Measurements from ENCODE around the gene FBXL20. TPM values are rescaled to one million over a fixed set of nuclear protein-coding genes. Genes with fewer than 3 reads are reported as not detected.
"Not testable (repeated sequence)": the region's sequence is repeated elsewhere in the genome, so short reads cannot be mapped to it uniquely, and the experiment has no call there.

The FBXL20 gene
- 27.1 TPM for total RNA-seq

DNA sequence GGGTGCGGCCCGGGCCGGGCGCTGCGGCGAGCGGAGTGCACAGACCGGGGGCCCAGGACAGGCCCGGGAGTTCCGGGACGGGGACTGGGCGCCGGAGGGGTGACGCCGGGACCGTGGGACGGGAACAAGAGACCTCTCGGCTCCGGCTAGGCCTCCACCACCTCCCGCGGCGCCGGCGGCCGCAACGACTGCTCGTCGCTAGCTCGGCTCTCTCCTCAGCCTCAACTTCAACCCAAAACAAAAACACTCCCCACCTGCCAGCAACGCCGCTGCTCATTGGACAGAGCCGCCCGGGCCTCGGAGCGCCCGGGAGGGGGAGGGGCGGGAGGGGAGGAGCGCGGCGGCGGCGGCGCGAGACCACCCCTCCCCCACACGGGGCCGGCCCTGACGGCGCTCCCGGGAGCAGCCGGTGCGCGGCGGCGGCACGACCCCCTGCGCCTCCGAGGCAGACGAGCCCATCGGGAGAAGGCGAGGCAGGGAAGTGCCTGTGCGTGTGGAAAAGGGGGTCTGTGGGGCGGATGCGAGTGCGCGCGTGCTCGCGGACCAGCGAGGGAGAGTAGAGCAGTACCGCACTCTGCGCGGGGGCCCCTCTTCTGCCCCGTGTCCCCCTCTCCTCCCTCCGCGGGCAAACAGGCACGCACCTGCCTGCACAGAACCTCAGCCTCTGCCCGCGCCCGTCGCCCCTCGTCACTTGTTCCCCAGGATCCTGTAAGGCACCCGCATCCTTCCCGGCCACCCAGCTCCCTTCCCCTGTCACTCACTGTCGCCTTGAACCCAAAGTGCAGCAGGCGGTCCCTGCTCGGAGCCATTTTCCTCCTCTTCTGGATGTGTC, at the start of gene FBXL20:
FBXL20 (minus strand) TSS at position 215 of the 832 bp plus-strand sequence. CDS start 224 bp downstream, outside the sequence.
- peaks cover 0 to 6% of the 10 kb centered on the region in 2 donors for H3K36me3 ChIP-seq
- peak within 1 kb of the TSS; percentile 96 to 97 for H3K4me3 ChIP-seq
- no peaks in the 10 kb centered on the region for H3K27me3 ChIP-seq
- intact Hi-C loops (cut with DNase I), result loop anchor here (2.0 to 5.0 kb wide), 5 partner anchors 34 to 204 kb away; partner anchors contain the start of genes CACNB1, CDK12 and MED1
- no peaks in the 10 kb centered on the region for H3K9me3 ChIP-seq
- H3K27ac ChIP-seq, result peak within 1 kb of the TSS; percentile 89 to 96
- peaks cover 0 to 14% of the 10 kb centered on the region in 2 donors for H3K4me1 ChIP-seq
- TF ChIP-seq, protein P1, sequence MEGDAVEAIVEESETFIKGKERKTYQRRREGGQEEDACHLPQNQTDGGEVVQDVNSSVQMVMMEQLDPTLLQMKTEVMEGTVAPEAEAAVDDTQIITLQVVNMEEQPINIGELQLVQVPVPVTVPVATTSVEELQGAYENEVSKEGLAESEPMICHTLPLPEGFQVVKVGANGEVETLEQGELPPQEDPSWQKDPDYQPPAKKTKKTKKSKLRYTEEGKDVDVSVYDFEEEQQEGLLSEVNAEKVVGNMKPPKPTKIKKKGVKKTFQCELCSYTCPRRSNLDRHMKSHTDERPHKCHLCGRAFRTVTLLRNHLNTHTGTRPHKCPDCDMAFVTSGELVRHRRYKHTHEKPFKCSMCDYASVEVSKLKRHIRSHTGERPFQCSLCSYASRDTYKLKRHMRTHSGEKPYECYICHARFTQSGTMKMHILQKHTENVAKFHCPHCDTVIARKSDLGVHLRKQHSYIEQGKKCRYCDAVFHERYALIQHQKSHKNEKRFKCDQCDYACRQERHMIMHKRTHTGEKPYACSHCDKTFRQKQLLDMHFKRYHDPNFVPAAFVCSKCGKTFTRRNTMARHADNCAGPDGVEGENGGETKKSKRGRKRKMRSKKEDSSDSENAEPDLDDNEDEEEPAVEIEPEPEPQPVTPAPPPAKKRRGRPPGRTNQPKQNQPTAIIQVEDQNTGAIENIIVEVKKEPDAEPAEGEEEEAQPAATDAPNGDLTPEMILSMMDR (IDR thresholded peaks at IDR 0.05), result peak in 1 of 3 experiments; percentile 5
- peak; percentile 84 to 96 for DNase-seq (ENCODE audit: low spot score in 2 of 2)

DNA sequence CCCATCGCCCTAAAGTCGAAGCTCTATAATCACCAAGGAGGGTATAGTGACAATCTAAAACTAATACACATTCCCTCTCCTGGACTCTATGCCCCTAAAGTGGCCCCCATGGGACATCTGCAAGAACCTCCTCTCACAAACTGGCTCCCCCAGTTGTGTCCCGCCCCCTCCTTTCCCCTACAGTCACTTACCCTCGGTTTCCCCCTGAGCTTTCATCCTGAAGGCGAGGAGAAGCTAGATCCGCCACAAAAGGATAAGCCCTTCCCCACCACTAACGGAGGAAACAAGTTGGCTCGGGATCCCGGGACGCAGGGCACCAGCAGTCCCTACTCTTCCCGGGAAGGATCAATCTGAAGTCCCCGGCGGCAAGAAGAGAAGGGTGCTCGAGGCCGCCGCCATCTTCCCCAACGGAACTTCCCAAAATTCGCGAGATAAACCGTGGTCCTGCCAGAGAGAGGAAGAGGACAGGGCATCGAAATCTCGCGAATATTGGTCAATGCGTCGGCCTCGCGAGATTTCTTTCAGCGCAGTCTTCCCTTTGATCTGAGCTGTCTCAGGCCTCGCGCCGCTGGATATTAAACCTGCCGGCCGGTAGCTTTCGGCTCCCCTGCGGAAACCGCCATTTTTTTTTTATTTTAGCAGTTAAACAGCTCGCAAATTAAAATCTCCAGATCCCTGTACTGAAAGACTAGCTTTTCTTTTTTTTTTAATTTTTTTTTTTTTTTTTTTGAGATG, 49.6 kb upstream of the FBXL20 start, which contains the start of gene MED1:
MED1 (minus strand) TSS at position 417 of the 735 bp plus-strand sequence; CDS start at position 216, 201 bp downstream.
- no peaks in the 10 kb centered on the region for H3K27me3 ChIP-seq
- H3K4me3 ChIP-seq, result peak within 1 kb of the TSS; percentile 51 to 93
- DNase-seq (ENCODE audit: low spot score in 2 of 2), result peak; percentile 84 to 97
- no peaks in the 10 kb centered on the region for H3K9me3 ChIP-seq
- TF ChIP-seq, protein P1 (IDR thresholded peaks at IDR 0.05), result no peak
- H3K36me3 ChIP-seq, result peaks cover 11 to 21% of the 10 kb centered on the region in 2 donors
- H3K4me1 ChIP-seq, result peaks cover 0 to 2% of the 10 kb centered on the region in 2 donors
- peak within 1 kb of the TSS; percentile 57 to 83 for H3K27ac ChIP-seq
- intact Hi-C loops (cut with DNase I), result loop anchor here (1.0 to 2.0 kb wide), 2 partner anchors 10 to 48 kb away; partner anchors contain the start of gene CDK12

DNA sequence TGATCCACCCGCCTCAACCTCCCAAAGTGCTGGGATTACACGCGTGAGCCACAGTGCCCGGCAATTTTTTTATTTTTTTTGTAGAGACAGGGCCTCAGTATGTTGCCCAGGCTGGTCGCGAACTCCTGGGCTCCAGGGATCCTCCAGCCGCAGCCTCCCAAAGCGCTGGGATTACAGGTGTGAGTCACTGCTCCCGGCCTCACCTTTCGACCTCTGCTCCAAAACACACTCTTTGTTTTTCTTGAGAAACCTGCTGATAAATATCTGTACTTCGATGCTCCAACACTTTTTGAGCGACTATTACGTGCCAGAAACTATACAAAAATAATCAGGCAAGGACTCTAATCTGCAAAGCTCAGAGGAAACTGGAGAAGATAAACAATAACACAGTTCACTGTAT, 48.6 kb upstream of the FBXL20 start:
- no peaks in the 10 kb centered on the region for H3K27me3 ChIP-seq
- TF ChIP-seq, protein P1 (IDR thresholded peaks at IDR 0.05), result no peak
- intact Hi-C loops (cut with DNase I), result loop anchor here (2.0 kb wide), 1 partner anchor 47 kb away; no protein-coding TSS in a partner anchor
- H3K4me3 ChIP-seq, result peak overlapping the region; percentile 51 to 93
- peaks cover 21 to 31% of the 10 kb centered on the region in 2 donors for H3K36me3 ChIP-seq
- H3K4me1 ChIP-seq, result peaks cover 0 to 2% of the 10 kb centered on the region in 2 donors
- peak in 1 of 2 donors; percentile 41 for DNase-seq (ENCODE audit: low spot score in 2 of 2)
- H3K27ac ChIP-seq, result no peak overlapping the region
- H3K9me3 ChIP-seq, result no peaks in the 10 kb centered on the region

DNA sequence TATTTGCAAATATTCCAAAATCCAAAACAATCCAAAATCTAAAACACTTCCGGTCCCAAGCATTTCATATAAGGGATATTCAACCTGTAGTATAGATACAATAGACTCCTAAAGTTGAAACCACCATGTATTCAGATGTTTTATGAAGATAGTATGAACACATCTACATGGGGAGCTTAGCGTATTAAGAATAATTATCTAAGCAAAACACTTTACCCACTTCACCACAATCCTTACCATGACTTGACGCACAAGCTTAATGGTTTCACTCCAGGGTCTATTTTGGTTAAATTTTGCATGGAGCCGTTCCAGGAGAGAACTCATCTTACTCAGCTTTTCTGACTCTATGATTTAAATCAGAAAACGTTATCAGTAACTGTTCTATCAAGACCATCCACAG, 46.1 kb upstream of the FBXL20 start:
- Histone ChIP-seq H3K27ac (no peak overlapping the region), H3K36me3 (peaks cover 40 to 52% of the 10 kb centered on the region in 2 donors), H3K4me1 (peaks cover 0 to 2% of the 10 kb centered on the region in 2 donors), H3K27me3 (no peaks in the 10 kb centered on the region), H3K4me3 (no peak overlapping the region), H3K9me3 (no peaks in the 10 kb centered on the region)
- DNase-seq (ENCODE audit: low spot score in 2 of 2), result no peak
- intact Hi-C loops (cut with DNase I), result no loop called here
- TF ChIP-seq, protein P1 (IDR thresholded peaks at IDR 0.05), result no peak

GRCh38 chr17:39443326-39443725, 41.9 kb upstream of the FBXL20 start:
- H3K4me3 ChIP-seq, result no peak overlapping the region
- no peaks in the 10 kb centered on the region for H3K4me1 ChIP-seq
- intact Hi-C loops (cut with DNase I), result no loop called here
- peaks cover 77 to 94% of the 10 kb centered on the region in 2 donors for H3K36me3 ChIP-seq
- H3K27ac ChIP-seq, result no peak overlapping the region
- TF ChIP-seq, protein P1 (IDR thresholded peaks at IDR 0.05), result no peak
- DNase-seq (ENCODE audit: low spot score in 2 of 2), result no peak
- H3K27me3 ChIP-seq, result no peaks in the 10 kb centered on the region
- no peaks in the 10 kb centered on the region for H3K9me3 ChIP-seq

GRCh38 chr17:39439868-39440267, 38.4 kb upstream of the FBXL20 start:
- H3K4me3 ChIP-seq; intact Hi-C loops (cut with DNase I); H3K9me3 ChIP-seq; H3K27ac ChIP-seq; H3K27me3 ChIP-seq; DNase-seq (ENCODE audit: low spot score in 2 of 2); H3K4me1 ChIP-seq: not testable (repeated sequence)
- H3K36me3 ChIP-seq, result peaks cover 78 to 95% of the 10 kb centered on the region in 2 donors
